Left lung (tissue), 10 donors: Measurements from ENCODE around the gene POU3F2. TPM values are rescaled to one million over a fixed set of nuclear protein-coding genes. Genes with fewer than 3 reads are reported as not detected.

ENCODE experiments used
- ATAC-seq: fragments of 200-7000 bp; cut with Tn5 transposase; one replicate; pipeline ENCODE4 v1.9.1; 2020; ENCODE audit warnings: moderate library complexity
- DNase-seq, 4 donors: peaks; one replicate each; pipeline ENCODE4 v3.0.0-alpha.2; 2013 to 2020
- H3K27ac ChIP-seq, 2 donors: fragments of 200-600 bp; sonication (generic) in 1 of 2; one replicate each; pipeline versions ENCODE4 v1.5.0 to v1.8.0; 2020 to 2021
- H3K27me3 ChIP-seq, 2 donors: fragments of 200-600 bp; sonication (generic) in 1 of 2; one replicate each; pipeline versions ENCODE4 v1.5.0 to v1.8.0; 2020 to 2021
- H3K36me3 ChIP-seq, 2 donors: fragments of 200-600 bp; sonication (generic) in 1 of 2; one replicate each; pipeline versions ENCODE4 v1.5.0 to v1.8.0; 2020 to 2021
- H3K4me1 ChIP-seq, 2 donors: fragments of 200-600 bp; one replicate each; pipeline ENCODE4 v1.8.0; 2021
- H3K4me3 ChIP-seq, 2 donors: fragments of 200-600 bp; sonication (generic) in 1 of 2; one replicate each; pipeline versions ENCODE4 v1.5.0 to v1.8.0; 2020 to 2021; ENCODE audit warnings: mild to moderate bottlenecking in 1 of 2
- H3K9me3 ChIP-seq, 2 donors: fragments of 200-600 bp; sonication (generic) in 1 of 2; one replicate each; pipeline versions ENCODE4 v1.5.0 to v1.8.0; 2020 to 2021
- CTCF ChIP-seq, 2 donors: fragments of 200-600 bp; sonication (generic) in 1 of 2; IDR thresholded peaks; one replicate each; pipeline versions ENCODE4 v1.5.0 to v1.8.0; 2021; ENCODE audit warnings: antibody characterized with exemption in 2 of 2
- intact Hi-C, 2 donors: fragments of 100-400 bp; cut with DNase I; formaldehyde crosslinking; loops; one replicate each; pipeline versions ENCODE4 v1.11.2 to v1.14.2; 2022
- polyA plus RNA-seq, 6 donors: library from polyadenylated mRNA; unstranded; fragments of 120-200 nt; gene quantifications; one replicate each; pipeline ENCODE4 v1.2.1, GENCODE V29; 2013; ENCODE audit not compliant: insufficient read length in 6 of 6
- total RNA-seq, 2 donors: library from RNA; stranded (reverse); fragmentation: NEBNext Ultra II Directional; extraction: Animal tissue kit (Norgen Biotek cat#: 25700); gene quantifications; one replicate each; pipeline ENCODE4 v1.2.1, GENCODE V29; 2021
- donor health status: DM: no; HTN: yes; CAD: no.
- donor health status: DM: no; HTN: no; CAD: no.

The POU3F2 gene
- total and polyA plus RNA-seq, 8 donors = 0.03 to 0.10 (median 0.07) TPM; not detected in 4

DNA sequence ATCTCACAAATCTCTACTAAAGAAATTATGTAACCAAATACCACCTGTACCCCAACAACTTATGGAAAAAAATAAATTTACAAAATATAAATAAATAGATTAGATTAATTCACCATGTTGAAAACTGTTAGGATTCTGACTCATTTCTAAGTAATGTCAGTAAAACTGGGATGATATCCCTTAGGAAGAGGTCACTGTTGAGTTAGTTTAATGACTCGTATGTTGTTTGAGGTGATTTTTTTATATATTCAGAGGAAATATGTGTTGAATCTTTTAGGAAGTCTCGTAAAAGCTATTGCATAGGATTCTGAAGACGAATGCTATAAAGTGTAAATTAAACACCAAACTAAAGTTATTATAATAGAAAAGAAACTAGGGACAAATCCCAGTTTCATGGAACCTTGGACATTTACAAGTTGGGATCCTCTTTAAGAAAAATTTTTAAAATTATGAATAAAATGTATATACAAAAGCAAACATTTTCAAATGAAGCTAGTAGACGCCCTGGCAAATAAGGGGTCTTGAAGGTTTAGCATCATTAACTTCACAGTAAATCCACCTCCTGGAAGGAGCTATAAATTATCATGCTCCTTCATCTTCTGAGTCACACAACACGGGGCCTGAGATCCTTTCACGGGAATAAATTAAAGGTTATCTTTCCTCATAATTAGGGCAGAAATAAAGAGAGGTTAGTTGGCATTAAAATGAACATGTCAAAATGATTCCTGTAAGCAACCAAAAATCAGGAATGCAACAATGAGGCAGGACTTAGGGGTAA is 37.0 kb upstream of the POU3F2 start:
- no peaks in the 10 kb centered on the region for H3K9me3 ChIP-seq

DNA sequence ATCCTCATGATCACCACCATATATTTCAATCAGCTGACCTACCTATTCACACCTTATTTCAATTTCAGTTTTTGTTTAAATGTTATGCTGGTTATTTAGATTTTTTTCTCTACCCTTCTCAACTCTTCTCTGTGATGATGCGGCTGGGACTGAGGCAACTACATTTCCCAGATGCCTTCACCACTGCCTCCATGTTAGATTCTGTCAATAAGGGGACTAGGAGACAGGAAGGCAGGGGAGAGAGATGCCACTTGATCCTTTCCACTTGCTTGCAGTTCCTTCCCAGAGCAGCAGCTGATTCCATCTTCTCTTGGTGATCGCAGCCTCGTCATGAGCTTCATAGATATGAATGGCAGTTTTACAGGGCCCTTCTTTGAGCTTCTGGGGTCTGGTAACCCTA is 33.5 kb upstream of the POU3F2 start:
- Histone ChIP-seq H3K36me3 (no peaks in the 10 kb centered on the region), H3K4me1 (no peaks in the 10 kb centered on the region), H3K27me3 (no peaks in the 10 kb centered on the region), H3K27ac (no peak overlapping the region), H3K9me3 (no peaks in the 10 kb centered on the region), H3K4me3 (no peak overlapping the region)
- intact Hi-C loops = no loop called here
- DNase-seq (no peak), ATAC-seq (no peak)
- TF ChIP-seq CTCF (IDR thresholded peaks at IDR 0.05) = no peak

More for the DNA sequence above, 37.0 kb upstream of the POU3F2 start:
- H3K4me1 ChIP-seq = no peaks in the 10 kb centered on the region
- no peaks in the 10 kb centered on the region for H3K27me3 ChIP-seq
- intact Hi-C loops = no loop called here
- no peak for ATAC-seq
- no peak overlapping the region for H3K4me3 ChIP-seq
- H3K36me3 ChIP-seq = no peaks in the 10 kb centered on the region
- no peak for DNase-seq
- H3K27ac ChIP-seq = no peak overlapping the region
- TF ChIP-seq CTCF (IDR thresholded peaks at IDR 0.05) = no peak

GRCh38 chr6:98808541-98809210 is 25.7 kb upstream of the POU3F2 start:
- H3K4me3 ChIP-seq = no peak overlapping the region
- DNase-seq (no peak), ATAC-seq (no peak)
- H3K27me3 ChIP-seq = peaks cover 0 to 17% of the 10 kb centered on the region in 2 donors
- TF ChIP-seq CTCF (IDR thresholded peaks at IDR 0.05) = no peak
- no peaks in the 10 kb centered on the region for H3K36me3 ChIP-seq
- H3K4me1 ChIP-seq = no peaks in the 10 kb centered on the region
- no peak overlapping the region for H3K27ac ChIP-seq
- H3K9me3 ChIP-seq = no peaks in the 10 kb centered on the region
- intact Hi-C loops = no loop called here

GRCh38 chr6:98812220-98812619 is 22.2 kb upstream of the POU3F2 start:
- H3K36me3 ChIP-seq = no peaks in the 10 kb centered on the region
- no peak for TF ChIP-seq CTCF (IDR thresholded peaks at IDR 0.05)
- H3K4me1 ChIP-seq = no peaks in the 10 kb centered on the region
- no peak overlapping the region for H3K27ac ChIP-seq
- no peak overlapping the region for H3K4me3 ChIP-seq
- H3K9me3 ChIP-seq = peaks cover 0 to 3% of the 10 kb centered on the region in 2 donors
- ATAC-seq = no peak
- DNase-seq = no peak
- peaks cover 0 to 24% of the 10 kb centered on the region in 2 donors for H3K27me3 ChIP-seq
- intact Hi-C loops = no loop called here

DNA sequence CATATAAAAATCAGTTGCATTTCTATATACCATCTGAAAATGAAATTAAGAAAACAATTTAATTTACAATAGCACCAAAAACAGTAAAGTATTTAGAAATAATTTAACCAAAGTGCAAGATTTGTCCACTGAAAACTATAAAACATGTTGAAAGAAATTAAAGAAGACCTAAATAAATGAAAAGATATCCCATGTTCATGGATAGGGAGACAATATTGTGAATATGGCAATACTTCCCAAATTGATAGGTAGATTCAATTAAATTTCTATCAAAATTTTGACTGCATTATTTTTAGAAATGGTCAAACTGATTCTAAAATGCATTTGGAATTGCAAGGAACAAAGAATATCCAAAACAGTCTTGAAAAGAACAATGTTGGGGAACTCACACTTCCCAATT is 17.6 kb upstream of the POU3F2 start:
- Histone ChIP-seq H3K27ac (no peak overlapping the region), H3K27me3 (peaks cover 4 to 45% of the 10 kb centered on the region in 2 donors), H3K9me3 (peaks cover 0 to 3% of the 10 kb centered on the region in 2 donors), H3K4me3 (no peak overlapping the region), H3K4me1 (no peaks in the 10 kb centered on the region), H3K36me3 (no peaks in the 10 kb centered on the region)
- intact Hi-C loops = no loop called here
- ATAC-seq = no peak
- DNase-seq = no peak
- no peak for TF ChIP-seq CTCF (IDR thresholded peaks at IDR 0.05)
